GM21390 (cell line): ENCODE results near the gene ACKR2.
A peak's percentile ranks its signal among the peaks of the same experiment; 100 is the strongest.
"Not testable (repeated sequence)": the region's sequence is repeated elsewhere in the genome, so short reads cannot be mapped to it uniquely, and the experiment has no call there.

Experiments used
- ATAC-seq: cut with Tn5 transposase; IDR thresholded peaks from one replicate; pipeline ENCODE4 v1.9.1; 2021; ENCODE audit not compliant: unreplicated experiment

Gene ACKR2

DNA sequence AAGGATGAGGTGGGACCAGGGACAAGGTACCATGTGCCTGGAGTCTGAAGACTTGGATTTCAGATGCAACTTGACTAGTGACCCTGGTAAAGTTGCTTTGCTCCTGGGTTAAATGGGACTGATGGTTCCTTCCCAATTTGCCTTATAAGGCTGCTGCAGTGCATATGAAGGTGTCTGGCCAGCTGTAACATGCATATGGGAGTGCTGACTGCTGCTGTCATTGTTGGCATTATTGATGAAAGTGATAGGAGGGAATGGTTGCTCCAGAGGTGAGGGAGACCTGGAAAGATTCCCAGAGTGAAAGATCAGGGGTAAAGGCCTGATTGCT, 45.9 kb downstream of the ACKR2 start:
- no peak for ATAC-seq

DNA sequence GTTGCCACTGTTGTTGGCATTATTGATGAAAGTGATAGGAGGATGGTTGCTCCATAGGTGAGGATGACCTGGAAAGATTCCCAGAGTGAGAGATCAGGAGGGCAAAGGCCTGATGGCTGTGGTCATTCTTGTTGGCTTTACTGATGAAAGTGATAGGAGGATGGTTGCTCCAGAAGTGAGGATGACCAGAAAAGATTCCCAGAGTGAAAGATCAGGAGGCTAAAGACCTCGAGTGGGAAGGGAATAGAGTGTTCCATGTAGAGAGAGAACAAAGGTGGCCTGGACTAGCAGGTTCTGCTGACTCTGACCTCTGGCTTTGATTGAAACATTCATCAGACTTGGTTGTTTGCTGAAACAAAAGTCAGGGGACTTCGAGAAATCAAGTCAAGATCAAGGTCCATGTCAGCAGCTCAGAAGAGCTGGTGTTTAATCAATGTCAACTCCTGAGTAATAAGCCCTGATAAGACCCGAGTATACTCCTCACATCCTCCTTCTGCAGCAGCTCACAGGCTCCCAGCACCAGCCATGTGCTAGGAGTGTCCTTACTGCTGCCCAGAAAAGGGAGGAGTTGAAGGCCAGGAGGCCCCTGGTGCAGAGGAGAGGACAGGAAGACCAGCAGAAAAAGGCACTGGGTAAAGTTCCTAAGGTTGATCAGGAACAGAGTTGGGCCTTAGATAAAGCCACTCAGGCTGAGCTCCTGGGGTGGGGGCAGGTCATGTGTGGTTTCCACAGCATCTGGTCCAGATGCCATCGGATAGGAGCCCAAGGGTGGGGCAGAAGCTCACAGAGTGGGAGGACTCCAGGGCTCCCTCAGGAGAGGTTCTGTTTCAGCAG, 46.5 kb downstream of the ACKR2 start:
- no peak for ATAC-seq

- ATAC-seq: no peak
Measured at GRCh38 chr3:42856544-42856943, 47.3 kb downstream of the ACKR2 start.

DNA sequence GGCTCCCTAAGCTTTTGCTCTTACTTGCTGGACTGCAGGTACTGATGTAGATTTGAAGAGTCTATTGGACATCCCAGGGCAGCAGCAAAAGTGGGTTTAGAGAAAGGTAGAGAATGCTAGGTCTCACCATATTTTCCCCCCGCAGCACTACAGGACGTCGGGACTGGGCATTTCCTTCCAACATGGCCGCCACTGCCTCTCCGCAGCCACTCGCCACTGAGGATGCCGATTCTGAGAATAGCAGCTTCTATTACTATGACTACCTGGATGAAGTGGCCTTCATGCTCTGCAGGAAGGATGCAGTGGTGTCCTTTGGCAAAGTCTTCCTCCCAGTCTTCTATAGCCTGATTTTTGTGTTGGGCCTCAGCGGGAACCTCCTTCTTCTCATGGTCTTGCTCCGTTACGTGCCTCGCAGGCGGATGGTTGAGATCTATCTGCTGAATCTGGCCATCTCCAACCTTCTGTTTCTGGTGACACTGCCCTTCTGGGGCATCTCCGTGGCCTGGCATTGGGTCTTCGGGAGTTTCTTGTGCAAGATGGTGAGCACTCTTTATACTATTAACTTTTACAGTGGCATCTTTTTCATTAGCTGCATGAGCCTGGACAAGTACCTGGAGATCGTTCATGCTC, 55.2 kb downstream of the ACKR2 start:
- no peak for ATAC-seq

- no peak for ATAC-seq
Measured at GRCh38 chr3:42865256-42865655, 56.0 kb downstream of the ACKR2 start.

- ATAC-seq: no peak
Measured at GRCh38 chr3:42867138-42867537, 57.9 kb downstream of the ACKR2 start.

DNA sequence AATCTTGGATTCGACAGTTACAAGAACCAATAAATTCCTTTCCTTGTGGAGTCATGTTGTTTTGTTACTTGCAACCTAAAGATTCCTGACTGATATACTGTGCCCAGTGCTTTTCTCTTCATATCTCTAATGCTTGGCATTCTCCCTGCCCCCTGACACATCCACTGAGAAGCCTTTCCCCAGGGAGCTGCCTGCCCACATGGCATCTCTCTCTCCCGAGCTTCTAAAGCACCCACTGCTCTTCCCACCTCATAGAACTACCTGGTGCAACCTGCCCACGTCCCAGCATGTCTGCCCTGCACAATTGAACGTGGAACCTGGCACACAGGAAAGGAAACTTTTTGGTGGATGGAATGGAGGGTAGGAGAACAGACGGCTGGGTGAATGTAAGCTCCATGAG, 59.6 kb downstream of the ACKR2 start:
- no peak for ATAC-seq

DNA sequence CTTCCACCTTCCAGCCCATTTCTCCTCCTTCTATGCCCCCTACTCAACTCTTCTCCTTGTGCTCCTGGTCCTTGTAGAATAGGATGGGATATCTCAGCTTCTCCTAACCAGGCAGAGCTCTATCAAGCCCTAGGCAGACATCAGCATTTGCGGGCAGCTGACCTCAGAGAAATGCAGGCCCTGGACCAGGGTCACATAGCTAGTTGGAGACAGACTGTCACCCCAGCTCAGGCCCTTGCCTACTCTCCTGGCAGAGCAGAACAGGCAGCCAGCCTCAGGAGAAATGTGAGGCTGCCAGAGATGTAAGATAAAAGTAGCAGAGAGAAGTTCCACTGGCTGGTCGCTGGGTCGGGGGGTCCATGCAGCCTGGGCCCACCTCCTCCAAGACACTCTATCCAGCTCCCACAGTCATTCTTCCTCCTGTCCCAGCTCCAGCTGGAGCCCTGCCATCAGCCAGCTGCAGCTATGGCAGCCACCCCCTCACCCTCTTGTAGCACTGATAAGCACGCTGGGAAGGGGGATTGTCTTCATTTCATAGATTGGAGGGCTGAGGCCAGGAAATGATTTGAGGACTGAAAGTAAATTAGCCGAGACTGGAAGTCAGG, 62.4 kb downstream of the ACKR2 start:
- no peak for ATAC-seq

GRCh38 chr3:42872718-42873117, 63.5 kb downstream of the ACKR2 start:
- ATAC-seq: no peak

- ATAC-seq: no peak
Measured at GRCh38 chr3:42873221-42873982, 64.2 kb downstream of the ACKR2 start.

GRCh38 chr3:42874749-42875148, 65.5 kb downstream of the ACKR2 start:
- ATAC-seq: no peak

DNA sequence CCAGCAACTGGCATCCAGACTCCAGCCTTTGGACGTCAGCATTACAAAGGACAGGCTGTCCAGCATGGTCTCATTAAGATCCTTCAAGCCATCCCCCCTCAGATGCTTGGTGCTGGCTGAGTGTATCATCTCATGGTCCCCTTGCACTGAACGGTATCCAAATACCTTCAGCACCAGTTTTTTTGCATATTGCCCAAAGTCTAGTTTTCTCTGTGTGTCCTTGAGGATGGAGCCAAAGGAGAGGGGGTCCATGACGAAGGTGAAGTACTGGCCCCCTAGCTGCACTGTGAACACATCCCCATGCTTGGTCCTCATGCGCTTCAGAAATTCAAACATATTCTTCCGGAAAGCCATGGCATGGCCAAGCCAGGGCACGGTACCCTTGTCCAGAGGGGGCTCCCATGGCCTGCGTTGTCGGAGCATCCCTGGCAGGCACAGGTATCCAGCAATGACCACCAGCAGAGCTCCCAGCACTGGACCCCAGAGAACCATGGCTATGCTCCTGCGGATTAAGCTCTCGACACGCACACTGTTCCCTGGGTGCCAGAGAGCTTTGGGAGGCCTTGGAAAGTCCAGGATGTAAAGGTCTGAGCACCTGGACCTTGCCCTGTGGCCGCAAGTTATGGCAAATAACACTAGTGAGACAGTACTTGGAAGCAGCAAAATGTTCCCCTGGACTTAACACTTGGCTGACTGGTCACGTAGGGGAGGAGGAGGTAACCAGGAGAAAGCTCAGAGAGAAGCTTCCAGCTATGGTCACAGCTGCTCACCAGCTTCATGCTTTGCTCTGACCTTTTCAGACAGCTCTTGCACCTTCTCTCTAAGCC, 66.3 kb downstream of the ACKR2 start, which contains the start of gene CYP8B1:
Gene CYP8B1 (minus strand): TSS at position 555 of the 827 bp plus-strand sequence. CDS start 63 bp downstream, at position 492.
- ATAC-seq: no peak

GRCh38 chr3:42876401-42876800, 67.2 kb downstream of the ACKR2 start:
- ATAC-seq: no peak

DNA sequence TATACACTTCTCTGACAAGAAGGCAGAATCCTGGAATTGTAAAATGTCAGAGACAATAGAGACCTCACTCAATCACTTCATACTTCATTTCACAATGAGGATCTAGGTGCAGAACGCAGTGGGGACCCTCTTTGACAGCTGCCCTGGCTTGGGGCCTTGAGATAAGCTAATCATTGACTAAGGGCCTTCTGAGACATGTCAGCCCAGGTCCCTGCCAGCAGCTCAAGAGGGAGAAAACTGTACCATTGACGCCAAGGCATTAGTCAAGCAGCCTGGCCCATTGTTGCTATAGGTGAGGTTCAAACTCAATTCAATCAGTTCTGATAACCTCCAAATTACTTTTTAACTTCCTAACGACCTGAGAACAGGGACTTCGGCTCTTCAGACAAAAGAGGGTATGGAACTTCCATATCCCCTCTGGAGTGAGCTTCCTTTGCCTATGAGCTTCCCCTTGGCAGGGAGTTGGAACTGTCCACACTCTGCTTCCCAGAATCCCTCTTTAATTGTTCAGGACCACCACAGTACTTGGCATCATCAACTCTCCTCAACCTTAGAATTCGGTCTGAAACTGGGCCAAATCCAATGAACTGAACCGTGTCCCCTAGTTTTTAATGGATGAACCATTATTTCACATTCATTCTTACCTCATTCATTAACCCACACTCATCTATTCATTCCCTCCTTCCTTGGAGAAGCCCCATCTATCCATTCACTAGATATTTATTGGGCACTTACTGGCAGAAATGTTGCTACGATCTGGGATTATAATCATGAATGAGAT, 67.9 kb downstream of the ACKR2 start:
- ATAC-seq: no peak

- ATAC-seq: no peak
Measured at GRCh38 chr3:42877881-42878280, 68.6 kb downstream of the ACKR2 start.

GRCh38 chr3:42880183-42880582, 70.9 kb downstream of the ACKR2 start:
- ATAC-seq: no peak

- peak; percentile 98 for ATAC-seq
Measured at GRCh38 chr3:42880601-42881451, 71.6 kb downstream of the ACKR2 start.

- ATAC-seq: not testable (repeated sequence)
Measured at GRCh38 chr3:42883251-42883930, 74.1 kb downstream of the ACKR2 start.
